GM21515 (cell line): ENCODE data around the gene SLC22A13.
"Not testable (repeated sequence)": the region's sequence is repeated elsewhere in the genome, so short reads cannot be mapped to it uniquely, and the experiment has no call there.

Experiments
- ATAC-seq: cut with Tn5 transposase; IDR thresholded peaks from one replicate; pipeline ENCODE4 v1.9.1; 2021; ENCODE audit not compliant: unreplicated experiment

The SLC22A13 gene, protein sequence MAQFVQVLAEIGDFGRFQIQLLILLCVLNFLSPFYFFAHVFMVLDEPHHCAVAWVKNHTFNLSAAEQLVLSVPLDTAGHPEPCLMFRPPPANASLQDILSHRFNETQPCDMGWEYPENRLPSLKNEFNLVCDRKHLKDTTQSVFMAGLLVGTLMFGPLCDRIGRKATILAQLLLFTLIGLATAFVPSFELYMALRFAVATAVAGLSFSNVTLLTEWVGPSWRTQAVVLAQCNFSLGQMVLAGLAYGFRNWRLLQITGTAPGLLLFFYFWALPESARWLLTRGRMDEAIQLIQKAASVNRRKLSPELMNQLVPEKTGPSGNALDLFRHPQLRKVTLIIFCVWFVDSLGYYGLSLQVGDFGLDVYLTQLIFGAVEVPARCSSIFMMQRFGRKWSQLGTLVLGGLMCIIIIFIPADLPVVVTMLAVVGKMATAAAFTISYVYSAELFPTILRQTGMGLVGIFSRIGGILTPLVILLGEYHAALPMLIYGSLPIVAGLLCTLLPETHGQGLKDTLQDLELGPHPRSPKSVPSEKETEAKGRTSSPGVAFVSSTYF

DNA sequence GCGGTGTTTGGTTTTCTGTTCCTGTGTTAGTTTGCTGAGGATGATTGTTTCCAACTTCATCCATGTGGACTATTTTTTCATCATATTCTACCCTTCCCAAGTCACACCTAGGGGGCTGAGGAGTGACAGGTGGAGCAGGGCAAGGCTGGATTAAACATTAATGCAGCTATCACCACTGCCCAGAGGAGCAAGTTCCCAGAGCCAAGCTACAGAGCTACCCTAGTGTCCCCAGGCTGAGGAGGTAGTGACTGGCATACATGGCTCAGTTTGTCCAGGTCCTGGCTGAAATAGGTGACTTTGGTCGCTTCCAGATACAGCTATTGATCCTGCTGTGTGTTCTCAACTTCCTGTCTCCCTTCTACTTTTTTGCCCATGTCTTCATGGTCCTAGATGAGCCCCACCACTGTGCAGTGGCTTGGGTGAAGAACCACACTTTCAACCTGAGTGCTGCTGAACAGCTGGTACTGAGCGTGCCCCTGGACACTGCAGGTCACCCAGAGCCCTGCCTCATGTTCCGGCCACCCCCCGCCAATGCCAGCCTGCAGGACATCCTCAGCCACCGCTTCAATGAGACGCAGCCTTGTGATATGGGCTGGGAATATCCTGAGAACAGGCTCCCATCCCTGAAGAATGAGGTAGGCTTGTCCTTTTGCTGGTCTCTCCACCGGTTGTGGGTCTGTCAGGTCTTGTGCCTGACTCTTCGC is at the start of gene SLC22A13:
Gene SLC22A13 (plus strand): TSS at position 209 of the 704 bp plus-strand sequence. CDS start 49 bp downstream, at position 258.
- no peak for ATAC-seq

DNA sequence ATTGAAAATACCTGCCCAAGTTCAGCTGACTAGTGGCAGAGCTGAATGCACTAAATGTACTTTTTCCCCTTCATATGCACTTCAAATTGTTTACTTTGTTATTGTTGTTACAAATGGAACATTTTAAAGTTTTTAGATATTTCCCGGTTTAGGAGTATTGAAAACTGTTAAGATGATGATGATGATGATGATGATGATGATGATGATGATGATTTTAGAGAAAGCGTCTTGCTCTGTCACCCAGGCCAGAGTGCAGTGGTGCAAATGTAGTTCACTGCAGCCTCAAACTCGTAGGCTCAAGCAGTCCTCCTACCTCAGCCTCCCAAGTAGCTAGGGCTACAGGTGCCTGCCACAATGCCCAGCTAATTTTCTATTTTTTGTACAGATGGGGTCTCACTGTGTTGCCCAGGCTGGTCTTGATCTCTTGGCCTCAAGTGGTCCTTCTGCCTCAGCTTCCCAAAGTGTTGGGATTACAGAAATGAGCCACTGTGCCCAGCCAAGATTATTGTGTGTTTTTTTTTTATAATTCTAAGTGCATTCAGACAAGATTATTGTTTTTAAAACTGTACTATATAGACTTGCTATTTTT is 45.9 kb upstream of the SLC22A13 start:
- no peak for ATAC-seq

DNA sequence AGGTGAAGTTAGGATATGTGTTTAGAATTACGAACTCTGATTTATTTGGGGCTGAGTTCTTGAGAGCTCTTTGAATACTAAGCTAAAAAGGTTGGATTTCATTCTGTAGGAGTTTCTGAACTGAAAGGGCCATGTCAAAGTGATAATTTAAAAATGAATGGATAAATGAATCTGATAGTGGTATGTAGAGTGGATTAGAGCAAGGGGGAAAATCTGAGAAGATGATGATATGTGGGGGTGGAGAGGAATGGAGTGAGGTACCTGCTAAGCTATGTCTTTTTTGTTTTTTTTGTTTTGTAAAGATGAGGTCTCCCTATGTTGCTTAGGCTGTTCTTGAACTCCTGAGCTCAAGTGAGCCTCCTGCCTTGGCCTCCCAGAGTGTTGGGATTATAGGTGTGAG is 44.6 kb upstream of the SLC22A13 start:
- no peak for ATAC-seq

DNA sequence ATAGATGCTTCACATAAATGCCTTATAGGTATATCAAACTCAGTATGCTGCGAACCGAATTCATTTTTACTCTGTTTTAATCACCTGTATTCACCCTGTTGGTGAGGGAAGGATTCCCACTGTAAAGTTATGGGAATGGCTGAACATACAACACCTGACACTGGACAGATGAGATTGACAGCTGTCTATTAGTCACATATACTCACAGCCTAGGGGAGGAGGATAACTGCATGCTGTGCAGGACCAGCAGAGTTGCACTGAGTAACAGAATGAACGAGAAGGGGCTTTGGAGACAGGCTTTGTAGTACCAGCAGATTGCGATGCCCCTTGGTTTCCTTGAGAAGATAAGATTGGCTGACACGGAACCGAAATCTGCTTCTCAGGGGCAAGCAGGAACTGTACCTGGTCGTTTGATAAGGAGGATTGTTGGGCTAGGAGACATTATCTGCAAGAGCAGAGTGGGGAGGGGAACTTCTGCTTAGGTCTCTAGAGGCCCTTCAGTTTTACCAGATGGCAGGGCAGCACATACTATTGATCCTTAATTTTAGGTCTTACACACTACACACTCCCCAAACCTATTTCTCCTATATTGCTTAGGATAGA is 43.5 kb upstream of the SLC22A13 start:
- no peak for ATAC-seq

DNA sequence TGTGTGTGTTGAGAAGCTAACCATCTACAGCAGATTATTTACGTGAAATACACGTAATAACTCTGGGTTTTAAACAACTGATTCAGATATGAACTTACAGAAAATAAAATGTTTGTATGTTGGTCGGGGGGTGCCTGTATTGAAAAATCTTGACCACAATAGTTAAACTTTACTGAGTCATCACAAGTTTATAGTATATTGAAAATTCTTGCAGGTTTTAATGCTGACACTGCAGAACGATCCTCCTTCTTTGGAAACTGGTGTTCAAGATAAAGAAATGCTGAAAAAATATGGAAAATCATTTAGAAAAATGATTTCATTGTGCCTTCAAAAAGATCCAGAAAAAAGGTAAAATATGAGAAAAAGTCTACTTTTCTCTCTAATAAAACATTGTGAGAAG is 41.3 kb upstream of the SLC22A13 start:
- ATAC-seq, result no peak

DNA sequence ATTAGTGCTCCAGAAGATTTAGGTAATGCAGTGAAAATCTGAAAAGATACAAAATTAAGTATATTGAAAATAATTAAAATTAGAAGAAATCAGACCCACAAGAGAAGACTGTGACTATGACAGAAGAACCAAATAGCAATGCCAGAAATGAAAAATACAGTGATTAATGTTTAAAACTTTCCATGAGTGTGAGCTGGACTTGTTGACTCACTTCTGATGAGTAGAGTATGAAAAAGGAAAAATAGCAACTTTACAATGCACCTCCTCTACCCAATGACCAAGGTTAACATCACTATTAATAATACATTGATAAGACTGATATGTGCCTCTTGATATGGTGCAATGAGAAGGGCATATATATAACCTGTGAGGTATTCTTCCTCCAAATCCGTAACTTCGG is 39.3 kb upstream of the SLC22A13 start:
- no peak for ATAC-seq

DNA sequence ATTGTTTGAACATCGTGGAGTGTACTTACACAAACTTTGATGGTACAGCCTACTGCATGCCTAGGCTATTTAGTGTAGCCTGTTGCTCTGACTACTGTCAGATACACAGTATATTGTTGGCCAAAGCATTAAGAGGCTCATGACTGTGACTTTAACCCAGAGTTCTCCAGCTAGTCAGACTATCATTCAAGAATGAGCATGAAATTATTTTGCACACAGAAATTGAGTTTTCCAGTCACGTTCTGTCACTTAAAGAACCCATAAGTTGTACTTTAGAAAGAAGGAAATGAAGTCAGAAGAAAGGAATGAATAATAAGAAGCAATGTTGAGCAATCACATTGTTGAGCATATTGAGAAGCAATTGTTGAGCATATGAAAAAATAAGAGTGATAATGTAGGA is 37.6 kb upstream of the SLC22A13 start:
- no peak for ATAC-seq

DNA sequence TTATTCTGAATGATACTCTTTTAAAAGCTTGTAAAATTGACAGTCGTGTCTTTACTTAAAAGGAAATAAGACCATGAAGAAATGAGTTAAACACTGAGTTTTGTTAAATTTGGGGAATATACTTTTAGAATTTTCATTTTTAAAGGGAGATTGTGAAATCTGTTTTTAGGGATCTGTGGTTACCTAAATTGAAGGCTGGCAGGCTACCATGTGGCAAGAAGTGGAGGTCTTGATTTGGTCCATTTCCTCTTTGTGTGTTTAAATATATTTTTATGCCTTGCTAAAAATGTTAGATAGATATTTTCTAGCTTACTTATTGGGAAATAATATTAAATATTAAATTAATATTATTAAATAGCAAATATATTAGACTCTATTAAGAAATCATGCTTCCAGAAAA is 36.6 kb upstream of the SLC22A13 start:
- no peak for ATAC-seq

DNA sequence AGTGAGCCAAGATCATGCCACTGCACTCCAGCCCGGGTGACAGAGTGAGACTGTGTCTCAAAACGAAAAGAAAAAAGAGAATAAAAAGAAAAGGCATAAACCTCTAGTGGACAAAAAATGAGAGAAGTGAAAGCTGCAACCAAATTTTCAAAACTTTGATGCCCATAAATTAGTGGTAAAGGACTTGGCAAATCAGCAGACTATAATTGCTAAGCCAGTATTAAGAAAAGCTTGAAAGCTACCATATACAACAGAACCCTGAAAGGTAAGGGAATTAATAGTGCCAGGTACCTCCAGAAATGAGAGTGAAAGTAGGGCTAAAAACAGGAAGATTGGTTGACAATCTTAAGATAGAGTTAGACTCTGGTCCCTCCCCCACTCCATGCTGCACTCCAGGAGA is 32.9 kb upstream of the SLC22A13 start:
- ATAC-seq, result no peak

DNA sequence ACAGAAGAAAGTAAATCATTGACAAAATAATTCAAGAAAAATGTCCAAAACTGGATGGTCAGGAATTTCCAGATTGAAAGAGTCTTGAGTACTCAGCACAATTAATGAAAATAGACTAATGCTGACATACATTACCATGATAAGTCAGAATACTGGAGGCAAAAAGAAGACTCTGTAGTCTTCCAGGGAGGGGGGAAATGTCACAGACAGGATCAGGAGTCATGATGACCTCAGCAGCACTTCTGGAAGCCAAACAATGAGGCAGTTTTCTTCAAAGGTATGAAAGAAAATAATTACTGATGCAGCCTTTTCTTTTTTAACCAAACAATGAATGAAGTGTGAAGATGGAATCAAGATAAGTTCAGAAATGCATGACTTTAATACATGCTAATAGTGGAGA is 30.1 kb upstream of the SLC22A13 start:
- no peak for ATAC-seq

DNA sequence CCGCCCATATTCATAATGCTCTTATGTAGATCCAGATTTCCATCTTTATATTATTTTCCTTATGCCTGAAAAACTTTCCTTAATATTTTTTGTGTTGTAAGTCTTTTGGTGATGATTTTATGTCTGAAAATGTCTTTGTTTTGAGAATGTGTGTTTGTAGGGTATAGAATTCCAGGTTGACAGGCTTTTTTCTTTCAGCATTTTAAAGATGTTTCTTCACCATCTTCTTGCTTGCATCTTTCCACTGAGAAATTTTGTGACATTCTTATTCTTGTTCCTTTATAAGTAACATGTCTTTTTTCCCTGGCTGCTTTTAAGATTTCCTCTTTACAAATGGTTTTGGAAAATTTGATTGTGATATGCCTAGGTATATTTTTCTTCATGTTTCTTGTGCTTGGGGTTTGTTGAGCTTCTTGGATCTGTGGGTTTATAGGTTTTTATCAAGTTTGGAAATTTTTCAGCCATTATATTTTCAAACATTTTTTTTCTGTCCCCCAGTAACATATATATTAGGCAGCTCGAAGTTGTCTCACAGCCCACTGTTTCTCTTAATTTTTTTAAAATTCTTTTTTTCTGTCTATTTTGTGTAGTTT is 27.1 kb upstream of the SLC22A13 start:
- no peak for ATAC-seq

DNA sequence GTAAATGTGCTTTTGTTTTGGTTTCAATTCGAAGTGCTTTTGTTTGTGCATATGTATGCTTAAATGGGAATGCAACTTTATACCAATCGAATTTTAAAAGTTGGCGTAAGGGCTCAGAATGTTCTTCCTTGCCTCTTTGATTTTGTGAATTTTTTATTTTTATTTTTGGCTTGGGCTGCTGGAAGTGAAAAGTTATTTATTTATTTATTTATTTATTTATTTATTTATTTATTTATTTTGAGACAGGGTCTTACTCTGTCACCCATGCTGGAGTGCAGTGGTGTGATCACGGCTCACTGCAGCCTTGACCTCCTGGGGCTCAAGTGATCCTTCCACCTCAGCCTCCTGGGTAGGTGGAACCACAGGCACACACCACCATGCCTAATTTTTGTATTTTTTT is 22.8 kb upstream of the SLC22A13 start:
- ATAC-seq, result not testable (repeated sequence)

DNA sequence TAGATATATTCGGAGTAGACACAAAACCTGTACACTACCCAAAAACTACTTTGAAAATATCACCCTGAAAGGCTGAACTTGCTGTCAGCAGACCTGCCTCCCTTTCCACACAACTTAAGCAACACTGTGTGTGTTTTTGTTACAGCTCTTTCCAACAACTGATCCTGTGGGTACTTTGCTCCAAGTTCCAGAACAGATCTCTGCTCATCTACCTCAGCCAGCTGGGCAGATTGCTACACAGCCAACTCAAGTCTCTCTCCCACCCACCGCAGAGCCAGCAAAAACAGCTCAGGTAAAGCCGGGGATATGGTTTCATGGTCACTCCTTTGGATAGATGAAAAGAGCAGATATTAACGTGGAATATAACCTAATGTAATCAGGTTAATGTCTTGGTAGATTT is 19.7 kb upstream of the SLC22A13 start:
- no peak for ATAC-seq

DNA sequence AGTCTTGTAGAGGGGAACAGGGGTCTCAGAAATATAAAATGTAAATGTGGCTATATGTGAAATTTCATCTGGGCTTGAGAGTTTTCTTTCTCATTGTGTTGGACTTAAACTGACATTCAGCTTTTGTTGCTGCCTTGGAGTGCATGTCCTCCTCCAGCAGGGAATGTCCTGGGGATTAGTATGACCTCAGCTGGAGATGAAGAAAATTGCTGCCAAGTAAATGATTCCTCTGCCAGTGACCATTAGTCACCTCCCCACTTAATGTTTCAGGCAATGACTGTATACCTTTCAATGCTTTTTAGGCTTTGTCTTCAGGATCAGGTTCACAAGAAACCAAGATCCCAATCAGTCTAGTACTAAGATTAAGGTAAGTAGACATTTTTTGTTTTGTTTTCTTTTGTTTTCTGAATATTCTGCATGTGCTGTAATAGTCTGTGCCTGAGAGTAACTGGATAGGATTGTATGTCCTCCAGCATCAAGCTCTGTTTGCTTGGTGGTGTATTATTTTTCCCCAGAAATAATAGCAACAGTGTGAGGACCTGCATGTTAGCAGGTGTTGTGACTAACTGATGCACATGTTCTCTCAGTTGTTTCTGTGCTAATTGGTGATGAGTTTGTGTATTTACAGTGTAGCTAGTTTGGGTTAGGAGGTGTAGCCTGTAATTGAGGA is 18.1 kb upstream of the SLC22A13 start:
- ATAC-seq, result no peak

DNA sequence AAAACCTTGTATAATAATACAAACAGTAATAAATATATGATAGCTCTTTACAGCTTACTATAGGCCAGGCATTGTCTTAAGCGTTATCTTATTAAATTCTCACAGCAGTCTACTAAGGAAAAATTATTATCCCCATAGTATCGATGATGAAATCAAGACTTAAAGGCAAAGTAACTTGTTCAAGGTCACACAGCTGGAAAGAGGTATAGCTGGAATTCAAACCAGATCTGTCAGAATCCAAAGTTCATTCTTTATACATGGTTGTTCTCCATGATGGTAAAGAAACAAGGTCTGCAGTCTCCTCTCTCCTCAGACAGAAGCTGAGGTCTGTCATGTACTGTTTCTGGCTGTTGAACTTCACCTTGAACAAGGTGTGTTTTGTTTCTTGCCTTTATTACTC is 15.4 kb upstream of the SLC22A13 start:
- ATAC-seq, result no peak

DNA sequence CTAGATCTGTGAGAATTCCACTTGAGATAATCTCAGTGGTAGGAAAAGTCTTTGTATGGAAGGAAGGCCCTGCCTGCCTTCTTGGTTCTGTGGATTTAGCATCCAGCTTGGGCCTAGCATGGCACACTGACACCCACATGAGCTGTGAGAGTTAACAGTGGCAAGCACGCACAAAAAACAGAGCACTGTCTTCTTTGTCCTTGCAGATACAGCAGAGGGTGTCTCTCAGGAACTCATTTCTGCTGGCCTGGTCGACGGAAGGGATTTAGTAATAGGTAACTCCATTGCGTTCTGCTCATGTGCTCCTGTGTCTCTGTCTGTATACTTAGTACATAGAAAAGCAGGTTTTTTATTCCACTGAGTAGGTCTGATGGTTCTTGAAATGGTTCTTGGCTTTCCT is 14.4 kb upstream of the SLC22A13 start:
- no peak for ATAC-seq

DNA sequence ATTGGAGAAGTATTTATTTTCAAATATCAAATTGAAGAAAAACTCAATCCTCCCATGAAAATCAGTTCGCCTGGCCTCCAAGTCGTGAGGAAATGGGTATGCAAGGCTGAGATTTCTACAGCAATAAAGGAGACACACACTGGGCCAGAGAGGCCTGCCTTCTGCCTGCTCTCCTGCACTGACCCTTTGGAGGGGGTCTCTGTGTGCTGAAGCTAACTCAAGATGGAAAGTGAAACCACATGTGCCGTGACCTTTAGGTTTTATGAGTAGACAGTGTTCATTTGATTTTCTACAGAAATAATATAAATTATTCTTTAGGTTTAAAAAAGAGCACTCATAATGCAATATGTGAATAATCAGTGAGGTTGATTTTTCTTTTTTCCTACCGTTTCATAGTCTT is 11.9 kb upstream of the SLC22A13 start:
- no peak for ATAC-seq

DNA sequence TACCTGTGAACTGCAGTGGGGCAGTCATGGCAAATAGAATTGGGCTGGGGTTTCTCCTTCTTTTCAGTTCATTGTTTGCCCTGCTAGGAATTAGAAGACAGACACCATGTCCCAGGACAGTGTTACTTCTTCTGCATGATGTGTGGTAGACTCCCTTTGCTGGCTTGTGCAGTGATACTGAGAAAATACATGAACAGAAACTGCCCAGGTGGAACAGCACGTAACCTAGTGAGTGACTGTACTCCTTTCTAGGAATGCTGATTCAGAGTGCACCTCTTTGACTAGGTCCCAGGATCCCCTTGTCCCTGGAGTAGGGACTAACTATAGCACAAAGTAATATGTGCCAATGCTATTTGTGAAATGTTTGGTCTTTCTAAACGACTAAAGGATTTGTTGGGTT is 10.7 kb upstream of the SLC22A13 start:
- no peak for ATAC-seq

DNA sequence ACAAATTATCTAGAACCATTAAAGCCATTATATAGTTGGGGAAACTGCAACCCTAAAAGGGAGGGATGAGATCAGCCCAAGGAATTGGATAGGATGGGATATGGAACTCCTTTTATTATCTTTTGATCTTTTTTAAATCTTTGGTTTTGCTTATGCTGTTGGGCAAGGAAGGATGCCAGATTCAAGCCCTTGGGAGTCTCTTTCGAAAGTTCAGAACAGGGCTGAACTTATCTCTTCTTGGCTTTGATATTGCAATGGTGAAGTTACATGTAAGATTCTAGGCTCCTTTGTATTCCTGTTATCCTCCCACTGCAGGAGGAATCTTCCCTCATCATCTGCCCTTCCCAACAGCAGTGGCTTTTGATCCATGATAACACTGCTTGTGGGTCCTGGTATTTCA is 10.0 kb upstream of the SLC22A13 start:
- no peak for ATAC-seq

DNA sequence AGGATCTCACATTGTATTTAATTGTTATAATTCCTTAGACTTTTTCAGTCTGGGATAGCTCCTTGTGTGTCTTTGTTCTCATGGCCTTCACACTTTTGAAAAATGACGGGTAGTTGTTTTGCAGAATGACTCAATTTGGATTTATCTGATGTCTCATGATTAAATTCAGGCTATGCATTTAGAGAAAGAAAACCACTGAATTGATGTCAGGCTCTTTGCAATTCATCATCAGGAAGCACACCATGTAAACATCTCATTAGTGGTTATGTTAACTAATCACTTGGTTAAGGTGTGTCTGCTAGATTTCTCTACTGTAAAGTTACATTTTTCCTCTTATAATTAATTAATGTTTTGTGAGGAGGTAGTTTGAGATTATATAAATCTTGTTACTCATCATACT is 8.0 kb upstream of the SLC22A13 start:
- ATAC-seq, result no peak

DNA sequence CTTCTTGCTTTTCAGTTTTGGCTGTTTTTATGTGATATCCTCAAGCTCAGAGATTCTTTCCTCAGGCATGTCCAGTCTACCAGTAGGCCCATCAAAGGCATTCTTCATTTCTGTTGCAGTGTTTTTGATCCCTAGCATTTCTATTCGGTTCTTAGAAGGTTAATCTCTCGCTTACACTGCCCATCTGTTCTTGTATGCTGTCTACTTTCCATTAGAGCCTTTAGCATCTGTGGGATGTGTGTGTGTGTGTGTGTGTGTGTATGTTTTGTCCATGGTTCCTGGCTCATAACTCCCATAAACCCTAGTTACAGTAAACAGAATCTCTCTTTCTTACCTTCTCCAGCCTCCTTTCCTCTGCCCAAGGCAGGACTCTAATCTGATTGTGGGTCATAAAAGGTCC is 5.1 kb upstream of the SLC22A13 start:
- no peak for ATAC-seq
